TTC549 (cell line): ENCODE measurements around the gene RFT1.

Experiments used
- FAIRE-seq: peaks from 2 replicates; lab custom pipeline; 2012; peaks lifted over from hg19 to GRCh38; lab: Jason Lieb, UNC

RFT1 gene

DNA sequence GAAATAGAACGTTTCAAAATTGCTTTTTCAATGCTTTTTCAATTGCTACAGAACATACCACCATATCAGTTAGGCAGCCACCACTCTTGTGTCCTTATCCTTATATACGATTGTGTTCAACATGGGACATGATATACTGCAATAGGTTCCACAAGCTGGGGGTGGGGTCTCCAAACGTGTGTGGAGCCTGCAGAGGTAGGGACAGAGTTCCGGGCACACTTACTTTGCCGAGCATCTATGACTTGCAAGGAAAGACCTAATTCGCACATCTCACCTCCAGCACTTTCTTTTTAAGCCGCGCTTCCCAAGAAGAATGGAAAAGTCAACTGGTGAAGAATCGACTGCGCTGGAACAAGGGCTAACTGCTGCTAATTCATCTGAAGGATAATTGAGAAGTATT, 44.8 kb downstream of the RFT1 start:
- no peak for FAIRE-seq

- no peak for FAIRE-seq
Measured at GRCh38 chr3:53084310-53085001, 45.8 kb downstream of the RFT1 start.

DNA sequence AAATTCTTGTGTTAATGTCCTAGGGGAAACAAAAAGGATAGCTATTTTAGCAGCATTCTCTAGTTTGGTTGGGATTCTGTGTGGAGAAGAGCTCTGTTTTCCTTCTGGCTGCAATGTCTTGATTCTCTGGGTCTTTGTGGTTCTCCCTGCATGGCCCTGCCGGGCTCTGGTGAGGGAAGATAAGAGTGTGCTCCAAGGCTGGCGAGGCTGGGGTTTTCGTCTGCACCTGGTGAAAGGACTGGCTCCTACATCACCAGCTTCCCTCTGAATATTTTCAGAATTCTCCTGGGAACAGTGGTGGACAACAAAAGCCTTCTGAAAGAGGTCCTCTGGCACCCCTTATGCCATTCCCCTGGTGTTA, 46.3 kb downstream of the RFT1 start:
- FAIRE-seq = no peak

GRCh38 chr3:53083521-53083920, 46.7 kb downstream of the RFT1 start:
- FAIRE-seq = no peak

GRCh38 chr3:53082736-53083135, 47.5 kb downstream of the RFT1 start:
- no peak for FAIRE-seq

DNA sequence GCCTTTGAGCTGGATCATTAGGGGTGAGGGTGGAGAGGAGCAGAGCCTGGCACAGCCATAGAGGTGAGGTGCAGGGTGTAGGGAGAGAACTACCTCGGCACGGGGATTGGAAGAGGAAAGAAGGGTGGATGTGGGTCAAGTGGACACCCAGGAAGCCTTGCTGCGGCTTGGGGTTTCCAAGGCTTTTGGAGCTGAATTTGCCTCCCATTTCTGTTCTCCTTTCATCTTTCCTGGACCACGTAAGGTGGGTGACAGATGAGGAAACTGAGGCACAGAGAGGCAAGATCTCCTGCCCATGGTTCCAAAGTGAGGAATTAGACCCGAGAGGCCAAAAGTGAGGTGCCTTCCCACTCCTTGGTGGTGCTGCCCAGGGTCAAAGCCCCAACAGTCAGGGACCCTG, 48.9 kb downstream of the RFT1 start:
- no peak for FAIRE-seq

- no peak for FAIRE-seq
Measured at GRCh38 chr3:53080612-53081205, 49.5 kb downstream of the RFT1 start.

DNA sequence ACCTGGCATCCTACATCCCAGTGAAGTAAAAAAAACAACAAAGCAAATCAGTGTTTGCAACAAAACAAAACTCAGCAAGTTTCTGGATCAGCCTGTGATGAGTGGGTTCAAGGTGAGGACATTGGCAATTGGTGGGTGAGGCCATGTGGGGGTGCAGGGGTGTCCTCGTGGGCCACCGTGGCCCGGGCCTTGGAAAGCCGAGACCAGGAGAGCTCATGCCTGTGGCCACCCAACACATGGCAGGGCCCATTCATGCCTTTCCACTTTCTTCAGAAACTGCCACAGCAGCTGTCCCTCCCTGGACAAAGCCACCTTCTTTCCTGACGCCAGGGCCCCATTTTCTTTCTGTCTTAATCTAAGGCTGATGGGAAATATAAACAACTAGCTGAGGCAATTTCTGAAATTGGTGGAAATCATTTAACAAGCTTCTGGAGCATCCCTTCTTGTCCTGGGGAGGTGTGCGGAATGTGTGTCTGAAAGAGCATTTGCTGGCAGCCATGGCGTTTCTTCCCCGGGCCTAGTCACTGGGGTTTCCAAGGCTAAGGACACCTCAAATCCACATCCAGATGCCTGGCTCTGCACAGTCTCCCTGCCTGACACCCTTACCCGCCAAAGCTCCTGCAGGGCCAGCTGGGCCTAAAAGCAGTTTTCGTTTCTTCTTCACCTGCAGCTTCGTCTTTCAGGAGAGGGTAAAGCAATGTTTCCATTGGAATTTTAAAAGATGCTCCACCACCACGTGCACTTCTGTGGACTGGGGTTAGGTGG, 50.3 kb downstream of the RFT1 start:
- no peak for FAIRE-seq

- FAIRE-seq = no peak
Measured at GRCh38 chr3:53079147-53079546, 51.1 kb downstream of the RFT1 start.

- no peak for FAIRE-seq
Measured at GRCh38 chr3:53078656-53079055, 51.6 kb downstream of the RFT1 start.

- FAIRE-seq = no peak
Measured at GRCh38 chr3:53077476-53078220, 52.6 kb downstream of the RFT1 start.

DNA sequence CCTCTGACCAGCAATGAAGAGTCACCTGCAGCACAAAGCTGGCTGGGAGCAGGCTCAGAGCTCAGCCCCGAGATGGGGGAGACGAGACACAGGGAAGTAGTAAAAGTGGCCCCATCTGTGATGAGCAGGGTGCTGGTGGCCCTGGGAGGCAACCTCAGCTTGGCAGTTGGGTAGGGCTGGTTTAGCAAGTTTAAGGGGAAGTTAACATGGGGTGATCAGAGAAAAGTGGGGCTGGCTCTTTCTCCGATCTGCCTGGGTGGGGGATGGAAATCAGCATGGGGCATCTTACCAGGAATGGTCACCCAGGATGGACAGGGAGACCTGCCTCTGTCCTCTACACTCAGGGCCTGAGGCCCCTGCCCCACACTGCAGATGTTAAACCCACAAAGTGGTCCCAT, 54.5 kb downstream of the RFT1 start:
- no peak for FAIRE-seq

GRCh38 chr3:53074761-53075742, 55.2 kb downstream of the RFT1 start:
- no peak for FAIRE-seq

DNA sequence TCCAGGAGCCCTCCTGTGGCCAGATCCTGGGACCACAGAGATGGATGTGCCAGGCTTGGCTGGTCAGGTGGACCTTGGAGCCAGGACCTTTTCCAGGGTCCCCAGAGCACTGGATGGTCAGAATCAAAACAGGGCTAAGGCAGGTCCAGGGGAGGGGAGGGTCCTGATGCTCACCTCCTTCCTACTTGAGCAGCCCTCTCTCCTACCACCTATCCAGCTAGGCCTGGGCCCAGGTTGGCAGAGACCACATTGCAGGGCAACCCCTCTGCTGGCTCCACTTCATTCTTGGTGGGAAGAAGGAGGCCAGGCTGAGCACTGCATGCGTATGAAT, 55.9 kb downstream of the RFT1 start:
- no peak for FAIRE-seq

- FAIRE-seq = no peak
Measured at GRCh38 chr3:53073553-53074365, 56.5 kb downstream of the RFT1 start.

DNA sequence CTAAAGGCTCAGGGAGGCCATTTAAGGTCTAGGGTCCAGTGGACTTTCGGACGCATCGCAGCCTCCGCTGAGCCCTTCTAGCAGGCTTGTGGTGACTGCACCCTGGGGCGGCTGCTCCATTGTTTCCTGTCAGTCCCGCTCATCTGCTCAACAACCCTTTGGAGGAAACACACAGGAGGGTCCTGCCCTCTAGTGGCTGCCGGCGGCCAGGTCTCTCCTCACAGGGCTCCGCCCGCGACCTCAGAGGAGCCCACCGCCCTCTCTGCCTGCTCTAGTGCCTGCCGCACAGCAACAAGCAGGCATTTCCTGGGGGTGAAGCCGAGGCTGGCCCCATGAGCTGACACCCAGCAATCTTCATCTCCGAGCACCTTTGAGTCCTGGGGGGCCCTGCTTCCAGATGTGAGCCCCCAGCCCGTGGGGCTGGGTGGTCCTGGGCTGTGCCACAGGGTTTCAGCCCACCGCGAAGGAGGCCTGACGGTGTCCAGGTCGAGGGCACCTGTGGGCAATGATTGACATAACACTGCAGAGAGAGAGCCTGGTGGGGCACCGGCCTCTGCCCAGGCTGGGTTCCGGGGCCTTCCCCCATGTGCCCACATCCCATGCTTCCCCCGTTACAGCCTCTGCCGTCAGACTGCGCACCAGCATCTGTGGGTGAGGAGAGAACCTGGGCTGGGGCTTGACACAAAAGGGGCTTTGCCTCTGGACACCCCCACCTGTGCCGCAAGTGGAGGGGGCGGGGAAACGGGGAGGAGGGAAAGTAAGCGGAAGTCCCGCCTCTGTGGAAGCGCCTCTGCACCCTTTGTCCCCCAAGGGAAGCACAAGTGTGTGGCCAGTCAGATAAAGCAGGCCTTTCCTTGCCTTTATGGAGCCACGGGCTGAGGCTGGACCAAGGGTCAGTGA, 57.3 kb downstream of the RFT1 start:
- no peak for FAIRE-seq

DNA sequence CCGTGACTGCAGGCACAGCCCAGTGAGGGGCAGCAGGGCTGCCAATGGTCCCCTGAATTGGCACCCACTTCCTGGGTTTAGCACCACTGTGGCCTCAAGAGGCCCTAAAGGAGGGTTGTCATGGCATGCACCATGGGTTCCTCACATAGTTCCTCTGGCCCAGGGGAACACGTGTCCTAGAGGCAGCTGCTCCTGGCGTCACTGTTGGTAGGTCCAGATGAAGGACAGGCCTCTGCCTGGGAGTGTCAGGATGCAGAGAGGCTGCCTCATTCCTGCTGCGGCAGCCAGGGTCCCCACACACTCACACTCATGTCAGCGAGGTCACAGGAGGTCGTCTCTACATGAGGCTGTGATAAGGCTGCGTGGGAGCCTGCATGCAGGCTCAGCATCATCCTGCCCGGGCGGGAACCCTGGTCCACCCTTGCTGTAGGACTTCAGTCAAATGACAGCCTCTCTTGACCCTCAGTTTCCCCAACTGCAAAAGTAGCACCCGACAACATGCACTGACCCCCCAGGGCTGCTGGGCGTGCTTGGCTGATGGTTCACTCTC, 58.3 kb downstream of the RFT1 start:
- no peak for FAIRE-seq

DNA sequence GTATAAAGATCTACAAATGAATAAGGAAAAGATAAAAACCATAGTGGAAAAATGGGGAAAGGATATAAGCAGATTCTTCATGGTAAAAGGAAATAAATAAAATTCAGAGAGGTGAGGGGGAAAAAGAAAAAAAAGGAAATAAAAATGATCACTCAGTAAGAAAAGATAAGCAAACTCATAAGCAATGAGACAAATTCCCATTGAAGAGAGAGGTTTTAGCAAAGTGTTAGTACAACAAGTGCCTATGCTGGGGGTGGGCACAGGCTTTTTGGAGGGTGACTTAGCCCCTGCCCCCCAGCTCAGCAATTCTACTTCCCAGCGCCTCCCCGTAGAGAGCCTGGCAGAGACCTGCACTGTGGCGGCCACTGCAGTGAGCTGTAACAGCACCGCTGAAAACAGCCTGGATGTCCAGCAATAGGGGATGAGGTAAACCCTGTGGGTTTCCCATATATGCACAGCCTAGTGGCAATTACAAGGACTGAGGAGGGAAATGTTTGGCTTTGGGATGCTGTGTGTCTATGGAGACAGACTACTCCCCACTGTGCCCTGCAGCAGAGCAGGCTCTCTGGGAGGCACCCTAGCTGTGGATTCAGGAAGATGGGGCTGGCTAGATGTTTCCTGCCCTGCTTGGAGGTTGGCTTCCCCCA, 60.7 kb downstream of the RFT1 start:
- FAIRE-seq = no peak

- FAIRE-seq = no peak
Measured at GRCh38 chr3:53068176-53068575, 62.1 kb downstream of the RFT1 start.
